A673 (cell line): ENCODE measurements around the gene PIGX. TPM values are rescaled to one million over a fixed set of nuclear protein-coding genes. Genes with fewer than 3 reads are reported as not detected.

ENCODE experiments used
- BruUV-seq: library from RNA; stranded (reverse); fragments of 400-500 nt; replicated peaks from 2 replicates; lab custom pipeline; 2021; lab: Mats Ljungman, UMichigan
- CTCF ChIA-PET: fragments of 300-600 bp; sonication (Branson Sonifier 250); formaldehyde crosslinking; loops from one replicate; lab custom pipeline; 2022; ENCODE audit warnings: antibody characterized with exemption; lab: Charles Lee
- POLR2A ChIA-PET: fragments of 300-600 bp; sonication (Branson Sonifier 250); formaldehyde crosslinking; loops from one replicate; lab custom pipeline; 2022; ENCODE audit warnings: antibody characterized with exemption; ENCODE audit not compliant: low non-redundant PET; lab: Charles Lee
- DNase-seq: peaks from one replicate; pipeline ENCODE4 v3.0.0-alpha.2; 2015; ENCODE audit warnings: low spot score
- H3K27ac ChIP-seq: fragments of 200-600 bp; sonication (generic); 2 replicates; pipeline ENCODE4 v1.5.1; 2016; ENCODE audit warnings: mixed run types, low read depth, mild to moderate bottlenecking, mixed read lengths, antibody characterized with exemption, low read length; ENCODE audit not compliant: poor library complexity, severe bottlenecking
- H3K27me3 ChIP-seq: fragments of 200-600 bp; sonication (generic); replicated peaks from 2 replicates; pipeline ENCODE4 v1.6.1; 2017; ENCODE audit warnings: mixed run types, low read depth, mild to moderate bottlenecking, mixed read lengths, antibody characterized with exemption, low read length; ENCODE audit not compliant: insufficient read depth, poor library complexity
- H3K36me3 ChIP-seq: fragments of 200-600 bp; sonication (generic); 2 replicates; pipeline ENCODE4 v1.6.1; 2016; ENCODE audit warnings: mixed run types, mild to moderate bottlenecking, mixed read lengths, antibody characterized with exemption, low read length; ENCODE audit not compliant: insufficient read depth, poor library complexity, severe bottlenecking
- H3K4me1 ChIP-seq: fragments of 200-600 bp; sonication (generic); 2 replicates; pipeline ENCODE4 v1.6.1; 2017; ENCODE audit warnings: mixed run types, mild to moderate bottlenecking, mixed read lengths, antibody characterized with exemption, low read length; ENCODE audit not compliant: insufficient read depth, poor library complexity, severe bottlenecking
- H3K4me3 ChIP-seq: fragments of 200-600 bp; sonication (generic); 2 replicates; pipeline ENCODE4 v1.5.1; 2016; ENCODE audit warnings: low read depth, mixed run types, mild to moderate bottlenecking, mixed read lengths, low read length; ENCODE audit not compliant: poor library complexity, severe bottlenecking
- H3K9me3 ChIP-seq: fragments of 200-600 bp; sonication (generic); 2 replicates; pipeline ENCODE4 v1.6.1; 2016; ENCODE audit warnings: mixed run types, low read depth, mild to moderate bottlenecking, mixed read lengths, antibody characterized with exemption, low read length; ENCODE audit not compliant: poor library complexity, severe bottlenecking
- CTCF ChIP-seq: fragments of 300-800, 200-600 bp; sonication (generic); conservative IDR thresholded peaks from 2 replicates; pipeline ENCODE4 v1.5.1; 2017; ENCODE audit warnings: low read depth, mild to moderate bottlenecking, antibody characterized with exemption, low read length, moderate library complexity, mixed read lengths
- EZH2 ChIP-seq: fragments of 200-600 bp; sonication (generic); IDR thresholded peaks from 2 replicates; pipeline ENCODE4 v1.6.1; 2017; ENCODE audit warnings: borderline replicate concordance, low read depth, mild to moderate bottlenecking, mixed read lengths, antibody characterized with exemption, low read length; ENCODE audit not compliant: poor library complexity, severe bottlenecking
- intact Hi-C: fragments of 100-400 bp; cut with micrococcal nuclease; formaldehyde crosslinking; loops from one replicate; pipeline ENCODE4 v1.10.0; 2022; ENCODE audit not compliant: unreplicated experiment
- total RNA-seq: library from RNA; stranded (reverse); gene quantifications from 2 replicates; pipeline ENCODE4 v1.2.3, GENCODE V29; 2021

The PIGX gene
- total RNA-seq, 1 experiment from 2014 or later, result 59.1 TPM

- H3K27me3 ChIP-seq, result no peaks in the 10 kb centered on the region
- H3K36me3 ChIP-seq, result no peaks in the 10 kb centered on the region
- peaks cover 25% of the 10 kb centered on the region for H3K4me1 ChIP-seq
- BruUV-seq, result no TSS peak
- H3K4me3 ChIP-seq, result no peak overlapping the region
- ChIA-PET POLR2A (no interaction called here), CTCF (no interaction called here)
- DNase-seq, result no peak
- no peak for TF ChIP-seq CTCF
- TF ChIP-seq EZH2, result no peak
- intact Hi-C loops, result no loop called here
- H3K9me3 ChIP-seq, result no peaks in the 10 kb centered on the region
- no peak overlapping the region for H3K27ac ChIP-seq
Measured at GRCh38 chr3:196706731-196707130, 5.4 kb upstream of the PIGX start.

GRCh38 chr3:196707566-196707965 is 4.6 kb upstream of the PIGX start:
- DNase-seq, result no peak
- CTCF ChIA-PET, result no interaction called here
- no peaks in the 10 kb centered on the region for H3K9me3 ChIP-seq
- intact Hi-C loops, result no loop called here
- no peak overlapping the region for H3K4me3 ChIP-seq
- TF ChIP-seq EZH2, result no peak
- no peak for TF ChIP-seq CTCF
- H3K27ac ChIP-seq, result no peak overlapping the region
- POLR2A ChIA-PET, result no interaction called here
- peaks cover 25% of the 10 kb centered on the region for H3K4me1 ChIP-seq
- H3K27me3 ChIP-seq, result no peaks in the 10 kb centered on the region
- no TSS peak for BruUV-seq
- no peaks in the 10 kb centered on the region for H3K36me3 ChIP-seq

- peaks cover 25% of the 10 kb centered on the region for H3K4me1 ChIP-seq
- intact Hi-C loops, result no loop called here
- peak; percentile 47 for DNase-seq
- no peaks in the 10 kb centered on the region for H3K9me3 ChIP-seq
- H3K4me3 ChIP-seq, result no peak overlapping the region
- TF ChIP-seq EZH2, result no peak
- TF ChIP-seq CTCF, result no peak
- H3K36me3 ChIP-seq, result no peaks in the 10 kb centered on the region
- ChIA-PET POLR2A (no interaction called here), CTCF (interaction anchor here (1.0 kb wide), 1 partner anchor 234 kb away, joined by 3 read pairs; the partner anchor contains the start of gene NCBP2)
- H3K27me3 ChIP-seq, result no peaks in the 10 kb centered on the region
- BruUV-seq, result no TSS peak
- H3K27ac ChIP-seq, result no peak overlapping the region
Measured at GRCh38 chr3:196708467-196708866, 3.7 kb upstream of the PIGX start.
